Measurements from ENCODE around the gene SNX20.

SNX20 gene

DNA sequence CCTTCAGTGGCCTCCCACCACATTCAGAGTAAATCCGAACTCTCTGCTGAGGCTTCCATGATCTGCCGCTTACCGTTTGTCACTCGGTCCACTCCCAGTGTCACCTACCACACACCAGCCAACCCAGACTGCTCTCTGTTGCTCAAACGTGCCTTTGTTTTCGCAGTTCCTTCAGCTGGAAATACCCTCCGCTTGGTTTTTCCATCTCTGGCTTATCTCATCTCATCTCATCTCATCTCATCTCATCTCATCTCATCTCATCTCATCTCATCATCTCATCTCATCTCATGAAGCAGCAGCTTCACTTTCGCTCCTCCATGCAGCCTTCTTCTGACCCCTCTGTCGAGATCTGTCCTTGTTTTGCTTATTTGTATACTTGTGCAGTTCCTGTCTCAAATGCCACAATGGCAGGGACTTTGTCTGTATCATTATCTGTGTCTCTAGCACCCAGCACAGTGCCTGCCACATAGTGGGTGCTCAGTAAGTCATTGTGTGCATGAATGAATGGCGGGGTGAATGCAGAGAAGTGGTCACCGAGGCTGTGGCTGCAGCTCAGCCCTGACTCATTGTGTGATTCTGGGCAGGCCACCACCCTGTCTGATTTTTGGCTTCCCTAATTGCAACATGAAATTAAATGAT lies 3.8 kb upstream of the SNX20 start:
- DNase-seq, result no peak
- in situ Hi-C loops (cut with MboI; ENCODE audit: low pct_unique_long_range_greater_than_20kb, low sequenced_read_pairs), result no loop called here

GRCh38 chr16:50683689-50684374 lies 2.7 kb upstream of the SNX20 start:
- in situ Hi-C loops (cut with MboI; ENCODE audit: low pct_unique_long_range_greater_than_20kb, low sequenced_read_pairs), result no loop called here
- peak; percentile 91 for DNase-seq

GRCh38 chr16:50680556-50680893 lies 587 bp downstream of the SNX20 start:
- DNase-seq, result no peak
- in situ Hi-C loops (cut with MboI; ENCODE audit: low pct_unique_long_range_greater_than_20kb, low sequenced_read_pairs), result no loop called here

GRCh38 chr16:50679676-50680555 lies 1.2 kb downstream of the SNX20 start:
- DNase-seq, result no peak
- in situ Hi-C loops (cut with MboI; ENCODE audit: low pct_unique_long_range_greater_than_20kb, low sequenced_read_pairs), result no loop called here

DNA sequence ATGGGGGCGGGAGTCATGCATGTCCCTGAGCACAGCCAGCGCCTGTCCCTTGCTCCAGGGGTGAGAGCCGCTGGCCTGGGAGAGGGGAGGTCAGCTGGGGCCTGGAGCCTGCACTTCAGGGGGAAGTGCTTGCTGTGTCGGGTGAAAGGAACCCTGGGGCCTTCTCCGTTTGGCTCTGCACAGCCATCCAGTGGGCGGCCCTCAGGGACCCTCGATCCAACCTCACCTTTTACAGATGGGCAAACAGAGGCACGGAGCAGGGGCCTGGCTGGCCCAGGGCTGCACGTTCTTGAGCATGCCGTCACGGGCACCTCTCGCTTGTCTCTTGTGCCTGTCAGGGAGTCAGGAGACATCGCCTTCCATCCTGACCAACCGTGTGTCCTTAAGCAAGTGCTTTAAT lies 1.8 kb downstream of the SNX20 start:
- in situ Hi-C loops (cut with MboI; ENCODE audit: low pct_unique_long_range_greater_than_20kb, low sequenced_read_pairs), result no loop called here
- no peak for DNase-seq

DNA sequence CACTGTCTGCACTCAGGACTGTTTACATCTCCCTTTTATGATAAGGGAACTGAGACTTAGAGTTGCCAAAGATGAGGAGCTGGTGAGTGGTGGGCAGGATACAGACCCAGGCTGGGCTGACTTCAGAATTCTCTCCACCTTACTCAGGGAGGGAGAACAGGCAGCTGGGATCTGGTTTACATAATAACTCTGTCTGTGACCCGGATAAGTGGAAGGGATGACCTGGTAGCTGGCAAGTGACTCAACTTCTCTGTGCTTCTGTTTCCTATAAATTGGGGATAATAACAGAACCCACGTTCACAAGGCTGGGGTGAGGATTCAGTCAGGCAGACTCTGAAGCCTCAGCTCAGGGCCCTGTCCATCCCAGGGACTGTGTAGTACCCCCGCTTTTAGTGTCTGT lies 2.6 kb downstream of the SNX20 start:
- no peak for DNase-seq
- in situ Hi-C loops (cut with MboI; ENCODE audit: low pct_unique_long_range_greater_than_20kb, low sequenced_read_pairs), result no loop called here

DNA sequence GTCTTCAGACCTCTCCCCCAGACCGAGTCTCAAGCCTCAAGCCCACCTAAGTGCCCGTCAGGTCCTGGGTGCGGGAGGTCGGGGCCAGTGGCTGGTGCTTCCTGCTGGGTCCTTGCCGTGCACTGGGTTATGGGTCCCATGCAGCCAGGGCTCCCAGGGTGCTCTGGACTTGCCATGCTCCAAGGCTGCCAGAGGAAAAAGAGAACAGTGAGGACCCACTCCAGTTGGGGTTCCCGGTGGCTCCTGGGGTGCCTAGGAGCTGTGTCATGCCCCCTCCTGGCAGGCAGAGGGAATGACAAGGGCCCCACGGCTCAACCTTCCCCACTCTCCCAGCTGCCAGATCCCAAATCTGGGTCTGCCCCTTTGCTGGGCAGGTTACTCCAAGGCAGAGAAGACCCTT lies 3.8 kb downstream of the SNX20 start:
- in situ Hi-C loops (cut with MboI; ENCODE audit: low pct_unique_long_range_greater_than_20kb, low sequenced_read_pairs), result no loop called here
- no peak for DNase-seq

DNA sequence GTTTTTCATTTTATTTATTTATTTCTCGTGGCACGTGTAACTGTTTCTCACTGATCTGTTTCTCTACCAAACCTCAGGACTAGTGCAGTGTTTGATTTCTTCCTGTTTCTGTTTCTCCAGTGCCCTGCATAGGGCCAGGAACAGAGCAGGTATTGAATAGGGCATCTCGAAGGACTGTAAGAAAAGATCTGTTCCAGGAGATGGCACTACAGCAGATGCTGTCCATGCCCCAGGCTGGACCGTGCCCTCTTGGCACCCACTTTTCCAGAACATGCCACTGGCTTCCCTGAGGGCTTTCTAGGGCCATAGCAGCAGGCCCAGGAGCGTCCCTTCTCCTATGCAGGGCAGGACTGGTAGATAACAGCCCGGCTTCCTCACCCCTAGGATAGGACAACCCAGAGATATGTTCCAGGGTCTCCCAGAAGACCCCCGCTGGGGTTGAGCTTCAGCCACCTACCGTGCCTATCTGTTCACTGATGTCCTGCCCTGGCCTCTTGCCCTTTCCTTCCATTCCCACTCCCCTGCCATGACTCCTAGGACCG lies 4.4 kb downstream of the SNX20 start:
- DNase-seq, result no peak
- in situ Hi-C loops (cut with MboI; ENCODE audit: low pct_unique_long_range_greater_than_20kb, low sequenced_read_pairs), result no loop called here

DNA sequence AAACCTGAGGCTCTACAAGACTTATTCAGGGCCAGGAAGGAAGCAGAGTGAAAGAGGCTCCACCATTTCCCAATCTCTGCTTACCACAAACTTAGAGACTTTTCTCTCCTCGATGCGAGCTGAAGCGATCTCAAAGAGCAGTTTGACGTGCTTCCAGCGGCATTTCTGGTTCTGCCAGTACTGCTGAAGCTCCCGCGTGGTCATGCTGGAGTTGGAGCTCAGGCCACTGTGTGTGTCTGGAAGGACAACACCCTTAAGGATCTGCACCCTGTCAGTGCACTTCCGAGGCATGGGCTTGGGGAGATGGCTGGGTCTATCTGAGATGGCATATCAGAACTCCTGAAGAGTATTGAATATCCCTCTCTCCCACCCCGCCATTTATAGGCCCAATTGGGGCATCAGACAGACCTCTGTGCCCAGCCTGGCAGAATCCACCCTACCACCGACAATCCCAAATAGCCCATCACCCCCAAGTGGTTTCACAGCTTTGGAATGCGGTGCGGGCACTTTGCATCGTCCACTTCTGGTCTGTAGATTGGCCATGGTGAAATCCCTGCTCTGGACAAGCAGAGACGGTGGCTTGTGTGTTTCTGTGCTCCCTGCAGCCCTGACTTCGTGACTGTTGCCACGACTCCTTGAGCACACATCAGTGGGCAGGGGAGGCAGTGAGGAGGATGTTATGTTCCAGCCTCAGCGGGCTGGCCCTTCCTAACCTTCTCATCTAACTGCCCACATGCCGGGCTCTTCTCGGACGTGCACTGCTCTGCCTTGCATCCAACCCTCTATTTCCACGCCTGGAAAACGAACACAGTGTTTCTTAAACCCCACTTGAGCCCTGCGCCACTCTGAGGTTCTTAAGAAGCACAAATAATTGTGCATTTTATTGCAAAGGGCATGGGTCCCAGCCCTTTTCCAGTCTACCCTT lies 5.2 kb downstream of the SNX20 start:
- no peak for DNase-seq
- in situ Hi-C loops (cut with MboI; ENCODE audit: low pct_unique_long_range_greater_than_20kb, low sequenced_read_pairs), result no loop called here

- in situ Hi-C loops (cut with MboI; ENCODE audit: low pct_unique_long_range_greater_than_20kb, low sequenced_read_pairs), result loop anchor here (25.0 kb wide), 1 partner anchor 288 kb away; no protein-coding TSS in a partner anchor
- DNase-seq, result no peak
These were observed 6.3 kb downstream of the SNX20 start for GRCh38 chr16:50674831-50675230.

GRCh38 chr16:50673496-50674275 lies 7.4 kb downstream of the SNX20 start:
- in situ Hi-C loops (cut with MboI; ENCODE audit: low pct_unique_long_range_greater_than_20kb, low sequenced_read_pairs), result loop anchor here (25.0 kb wide), 1 partner anchor 286 kb away; no protein-coding TSS in a partner anchor

GRCh38 chr16:50671644-50672260 lies 9.4 kb downstream of the SNX20 start:
- in situ Hi-C loops (cut with MboI; ENCODE audit: low pct_unique_long_range_greater_than_20kb, low sequenced_read_pairs), result loop anchor here (25.0 kb wide), 1 partner anchor 284 kb away; no protein-coding TSS in a partner anchor
- peak; percentile 83 for DNase-seq

More at GRCh38 chr16:50673496-50674275, 7.4 kb downstream of the SNX20 start:
- DNase-seq, result no peak

- DNase-seq, result no peak
- in situ Hi-C loops (cut with MboI; ENCODE audit: low pct_unique_long_range_greater_than_20kb, low sequenced_read_pairs), result loop anchor here (25.0 kb wide), 1 partner anchor 283 kb away; no protein-coding TSS in a partner anchor
These were observed 10.6 kb downstream of the SNX20 start for GRCh38 chr16:50670476-50670875.

DNA sequence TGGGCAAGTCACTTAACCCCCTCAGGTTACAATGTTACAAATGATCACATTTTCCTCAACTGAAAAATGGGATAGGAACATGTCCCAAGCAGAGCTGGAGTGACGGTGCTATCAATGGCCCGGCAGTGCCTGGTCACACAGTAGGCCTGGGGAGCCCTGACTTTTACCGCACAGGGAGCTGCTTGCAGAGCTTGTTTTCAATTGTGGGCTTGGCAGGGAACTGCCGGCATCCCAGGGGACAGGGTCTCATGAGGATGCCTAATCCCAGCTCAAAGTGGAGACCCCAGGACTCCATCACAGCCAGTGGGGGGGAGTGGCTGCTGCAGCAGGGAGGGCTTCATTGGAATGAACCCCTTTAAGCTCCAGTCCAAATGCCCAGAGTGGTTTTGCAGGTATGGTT lies 11.4 kb downstream of the SNX20 start:
- no peak for DNase-seq
- in situ Hi-C loops (cut with MboI; ENCODE audit: low pct_unique_long_range_greater_than_20kb, low sequenced_read_pairs), result loop anchor here (25.0 kb wide), 1 partner anchor 282 kb away; no protein-coding TSS in a partner anchor

DNA sequence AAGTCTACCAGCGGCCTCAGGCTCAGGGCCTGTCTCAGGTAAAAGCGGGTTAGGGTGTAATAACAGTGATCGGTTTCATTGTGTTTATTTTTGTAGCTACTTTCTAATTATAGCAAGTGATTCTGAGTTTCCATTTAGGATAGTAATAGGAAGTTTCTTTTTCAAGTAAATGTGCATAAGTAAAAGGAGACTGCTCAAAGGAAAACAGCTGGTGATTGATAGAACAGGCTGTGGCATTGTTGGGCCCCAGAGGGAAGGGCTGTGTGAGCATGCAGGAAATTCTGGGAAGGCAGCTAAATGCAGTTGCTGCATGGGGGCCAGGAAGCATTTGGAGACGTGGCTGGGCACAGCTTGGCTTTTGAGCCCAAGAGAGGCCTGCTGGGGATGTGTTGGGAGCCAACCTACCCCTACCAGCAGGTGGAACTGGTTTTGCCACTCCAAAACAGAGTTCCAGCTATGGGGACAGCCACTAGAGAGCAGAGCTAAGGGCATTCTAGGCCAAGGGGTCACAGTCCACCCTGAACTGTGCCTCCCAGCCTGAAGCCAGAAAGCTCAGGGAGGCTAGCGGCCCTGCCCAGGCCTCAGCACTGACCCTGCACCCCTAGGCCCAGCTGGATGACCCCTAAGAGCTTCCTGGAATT lies 12.6 kb downstream of the SNX20 start:
- in situ Hi-C loops (cut with MboI; ENCODE audit: low pct_unique_long_range_greater_than_20kb, low sequenced_read_pairs), result loop anchor here (25.0 kb wide), 1 partner anchor 281 kb away; no protein-coding TSS in a partner anchor
- DNase-seq, result no peak

DNA sequence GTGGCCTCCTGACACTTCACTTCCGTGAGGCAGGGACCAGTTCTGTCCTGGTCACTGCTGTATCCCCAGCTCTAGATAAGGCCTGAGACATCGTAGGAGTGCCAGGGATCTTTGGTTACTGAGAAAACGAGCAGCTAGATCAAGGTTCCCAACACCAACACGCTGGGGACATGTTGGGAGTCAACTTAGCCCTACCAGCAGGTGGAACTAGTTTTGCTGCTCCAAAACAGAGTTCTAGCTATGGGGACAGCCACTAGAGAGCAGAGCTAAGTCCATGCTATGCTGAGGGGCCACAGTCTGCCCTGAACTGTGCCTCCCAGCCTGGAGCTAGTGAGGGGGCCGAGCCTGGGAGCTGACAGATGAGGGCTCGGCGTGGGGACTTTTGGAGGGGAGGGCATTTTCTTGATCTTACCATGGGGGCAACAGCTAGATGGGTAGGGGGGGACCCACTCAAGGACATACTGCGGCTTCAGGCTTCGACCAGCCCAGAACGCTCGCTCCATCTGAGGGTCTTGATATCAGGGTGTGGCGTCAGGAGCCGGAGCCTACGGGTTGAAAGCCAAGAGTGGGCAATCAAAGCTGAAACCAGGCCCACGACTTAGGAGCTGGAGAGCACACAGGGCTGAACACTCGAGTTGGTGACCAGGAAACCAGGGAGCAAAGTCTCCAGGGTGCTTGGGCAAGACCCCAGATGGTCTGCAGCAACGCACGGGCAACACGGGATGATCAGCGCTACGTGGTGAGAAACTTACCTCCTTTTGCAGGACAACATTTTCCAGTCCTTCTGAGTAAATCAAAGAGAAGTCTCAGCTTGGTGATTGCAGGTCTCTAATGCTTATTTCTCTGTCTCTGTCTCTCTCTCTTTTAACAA lies 13.4 kb downstream of the SNX20 start:
- DNase-seq, result peak; percentile 30
- in situ Hi-C loops (cut with MboI; ENCODE audit: low pct_unique_long_range_greater_than_20kb, low sequenced_read_pairs), result loop anchor here (25.0 kb wide), 1 partner anchor 280 kb away; no protein-coding TSS in a partner anchor
